Right ventricle myocardium superior (tissue), 1 donor: Measurements from ENCODE around the gene PSME2. TPM values are rescaled to one million over a fixed set of nuclear protein-coding genes. Genes with fewer than 3 reads are reported as not detected.
"Not testable (repeated sequence)": the region's sequence is repeated elsewhere in the genome, so short reads cannot be mapped to it uniquely, and the experiment has no call there.

Source experiments
- ATAC-seq: fragments of 200-7000 bp; cut with Tn5 transposase; one replicate; pipeline ENCODE4 v1.9.1; 2020; ENCODE audit warnings: mild to moderate bottlenecking; ENCODE audit not compliant: poor library complexity
- DNase-seq: peaks from one replicate; pipeline ENCODE4 v3.0.0-alpha.2; 2020
- intact Hi-C: fragments of 100-400 bp; cut with DNase I; formaldehyde crosslinking; loops from one replicate; pipeline ENCODE4 v1.11.2; 2022
- total RNA-seq: library from RNA; stranded (reverse); fragmentation: NEBNext Ultra II Directional; extraction: Animal tissue kit (Norgen Biotek cat#: 25700); gene quantifications from one replicate; pipeline ENCODE4 v1.2.1, GENCODE V29; 2021
- donor health status: DM: no; HTN: yes; CAD: no; lungs with severe emphysema.

Gene PSME2
- total RNA-seq, 1 donor from 2014 or later = 88.8 TPM

GRCh38 chr14:24123424-24124417 is 22.7 kb downstream of the PSME2 start:
- ATAC-seq (no peak), DNase-seq (no peak)
- intact Hi-C loops = no loop called here

DNA sequence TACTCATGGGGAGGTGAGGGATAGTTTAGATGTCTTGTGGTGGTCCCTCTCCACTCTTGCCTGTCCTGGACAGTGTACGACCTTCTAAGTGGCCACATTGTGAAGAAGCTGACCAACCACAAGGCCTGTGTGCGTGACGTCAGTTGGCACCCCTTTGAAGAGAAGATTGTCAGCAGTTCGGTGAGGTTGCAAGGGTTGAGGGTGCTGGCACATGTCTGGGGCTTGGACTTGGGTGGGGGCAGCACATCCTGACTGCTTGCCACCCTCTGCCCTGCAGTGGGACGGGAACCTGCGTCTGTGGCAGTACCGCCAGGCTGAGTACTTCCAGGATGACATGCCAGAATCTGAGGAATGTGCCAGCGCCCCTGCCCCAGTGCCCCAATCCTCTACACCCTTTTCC is 23.5 kb downstream of the PSME2 start:
- intact Hi-C loops = no loop called here
- DNase-seq (no peak), ATAC-seq (peak; percentile 13)

DNA sequence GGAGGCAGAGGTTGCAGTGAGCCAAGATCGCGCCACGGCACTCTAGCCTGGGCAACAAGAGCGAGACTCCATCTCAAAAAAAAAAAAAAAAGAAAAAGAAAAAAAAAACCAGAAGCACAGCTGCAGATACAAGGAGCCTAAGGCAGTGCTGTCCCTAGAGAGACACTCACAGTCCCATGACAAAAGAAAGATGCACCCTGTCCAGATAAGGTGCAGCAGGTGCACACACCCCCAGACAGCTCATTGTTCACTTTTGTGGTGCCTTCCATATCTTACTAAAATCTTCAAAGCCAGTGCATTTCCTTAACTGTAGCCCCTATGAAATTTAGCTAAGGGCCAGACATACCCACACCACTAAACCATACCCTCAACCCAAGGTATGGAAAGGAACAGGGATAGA is 24.0 kb downstream of the PSME2 start:
- no peak for ATAC-seq
- intact Hi-C loops = no loop called here
- DNase-seq = no peak

DNA sequence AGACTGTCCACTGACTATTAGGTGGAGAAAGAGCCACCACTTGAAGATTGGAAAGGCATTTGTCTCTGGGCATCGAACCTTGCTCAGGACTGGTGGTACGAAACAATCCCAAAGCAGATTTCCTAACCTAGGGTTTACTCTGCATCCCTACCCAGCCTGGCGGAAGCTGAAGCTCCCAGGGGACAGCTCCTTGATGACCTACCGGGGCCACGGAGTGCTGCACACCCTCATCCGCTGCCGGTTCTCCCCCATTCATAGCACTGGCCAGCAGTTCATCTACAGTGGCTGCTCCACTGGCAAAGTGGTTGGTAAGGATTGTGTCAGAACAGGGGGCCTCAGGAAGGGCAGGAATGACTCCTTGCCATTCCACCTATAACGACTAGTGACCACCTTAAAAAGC is 25.2 kb downstream of the PSME2 start:
- DNase-seq (no peak), ATAC-seq (no peak)
- intact Hi-C loops = no loop called here

DNA sequence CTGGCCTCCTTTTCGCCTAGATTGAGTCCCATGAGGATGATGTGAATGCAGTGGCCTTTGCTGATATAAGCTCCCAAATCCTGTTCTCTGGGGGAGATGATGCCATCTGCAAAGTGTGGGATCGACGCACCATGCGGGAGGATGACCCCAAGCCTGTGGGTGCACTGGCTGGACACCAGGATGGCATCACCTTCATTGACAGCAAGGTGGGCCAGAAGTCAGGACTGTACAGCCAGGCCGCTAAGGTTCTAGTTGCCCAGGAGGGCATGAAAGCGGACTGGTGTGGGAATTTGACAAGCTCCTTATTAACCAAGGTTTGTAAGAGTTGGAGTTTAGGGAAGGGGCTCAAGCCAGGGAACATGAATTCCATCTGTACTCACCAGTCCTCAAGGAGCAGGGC is 26.7 kb downstream of the PSME2 start:
- ATAC-seq = no peak
- intact Hi-C loops = no loop called here

DNA sequence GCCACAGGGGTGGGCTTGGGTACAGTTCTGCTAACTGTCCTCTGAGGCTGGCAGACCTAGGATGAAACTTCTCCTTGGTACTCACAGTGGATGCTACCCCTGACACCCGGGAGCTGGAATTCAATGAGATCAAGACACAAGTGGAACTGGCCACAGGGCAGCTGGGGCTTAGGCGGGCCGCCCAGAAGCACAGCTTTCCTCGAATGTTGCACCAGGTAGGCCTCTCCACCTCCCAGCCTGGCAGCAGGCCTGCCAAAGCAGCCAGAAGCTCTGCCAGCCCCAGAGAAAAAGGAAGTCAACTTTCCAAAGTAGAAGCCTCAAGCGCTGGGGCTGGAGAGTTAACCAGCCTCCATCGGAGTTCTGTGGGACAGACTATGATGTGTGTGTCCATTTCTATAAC is 29.2 kb downstream of the PSME2 start:
- DNase-seq = no peak
- ATAC-seq = no peak
- intact Hi-C loops = no loop called here

More for the DNA sequence above, 26.7 kb downstream of the PSME2 start:
- DNase-seq = no peak

GRCh38 chr14:24116128-24116814 is 30.1 kb downstream of the PSME2 start:
- DNase-seq = no peak
- intact Hi-C loops = no loop called here
- ATAC-seq = no peak

- ATAC-seq (no peak), DNase-seq (no peak)
- intact Hi-C loops = no loop called here
Measured at GRCh38 chr14:24115422-24116127, 30.8 kb downstream of the PSME2 start.

DNA sequence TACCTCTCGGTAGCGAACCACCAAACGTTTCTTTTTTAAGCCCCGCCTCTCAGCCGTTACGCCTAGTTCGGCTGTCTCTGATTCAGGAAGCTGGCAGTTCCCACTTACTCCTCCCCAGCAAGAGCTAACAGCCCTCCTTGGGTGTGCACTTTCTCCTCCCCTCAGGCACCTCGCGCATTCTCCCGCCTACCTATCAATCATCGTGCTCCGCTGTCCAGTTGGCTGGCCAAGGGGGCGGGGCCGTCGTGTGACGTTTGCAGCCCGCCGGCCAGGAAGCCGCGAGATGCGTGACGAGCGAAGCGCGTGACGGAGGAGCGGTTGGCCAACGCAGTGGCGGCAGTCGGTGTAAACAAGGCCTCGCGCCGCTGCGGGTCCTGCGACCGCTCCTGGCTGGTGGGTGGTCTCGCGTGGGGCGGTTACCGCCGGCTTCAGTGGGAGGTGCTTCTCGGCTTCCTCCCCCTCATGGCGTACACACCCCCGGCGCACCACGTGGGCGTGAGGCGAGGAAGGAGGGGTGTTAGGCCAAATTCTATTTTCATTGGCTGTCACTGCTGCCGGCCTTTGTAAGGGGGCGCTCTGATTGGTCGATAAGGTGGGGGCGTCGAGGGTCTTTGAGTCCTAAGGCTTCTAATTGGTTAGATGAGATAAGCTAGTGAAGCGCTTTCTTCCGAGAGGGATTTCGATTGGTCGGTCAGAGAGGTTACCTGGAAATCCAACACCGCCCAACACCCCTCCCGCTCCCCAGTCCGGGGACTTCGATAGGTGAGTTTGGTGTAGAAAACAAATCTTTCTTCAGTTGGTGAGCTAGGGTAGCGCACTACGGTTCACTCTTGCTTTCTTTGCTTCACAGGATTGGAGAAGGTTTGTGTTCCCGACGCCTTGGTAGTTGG is 31.6 kb downstream of the PSME2 start, which contains the start of the genes DCAF11 and NRL:
Gene DCAF11 (plus strand): TSS at position 246 of the 890 bp plus-strand sequence. CDS start 818 bp downstream, outside the sequence.
Gene NRL (minus strand): TSS at position 418 of the 890 bp plus-strand sequence. CDS start 32,101 bp downstream, outside the sequence.
- intact Hi-C loops = no loop called here
- peak; percentile 95 for ATAC-seq
- DNase-seq = peak; percentile 99

DNA sequence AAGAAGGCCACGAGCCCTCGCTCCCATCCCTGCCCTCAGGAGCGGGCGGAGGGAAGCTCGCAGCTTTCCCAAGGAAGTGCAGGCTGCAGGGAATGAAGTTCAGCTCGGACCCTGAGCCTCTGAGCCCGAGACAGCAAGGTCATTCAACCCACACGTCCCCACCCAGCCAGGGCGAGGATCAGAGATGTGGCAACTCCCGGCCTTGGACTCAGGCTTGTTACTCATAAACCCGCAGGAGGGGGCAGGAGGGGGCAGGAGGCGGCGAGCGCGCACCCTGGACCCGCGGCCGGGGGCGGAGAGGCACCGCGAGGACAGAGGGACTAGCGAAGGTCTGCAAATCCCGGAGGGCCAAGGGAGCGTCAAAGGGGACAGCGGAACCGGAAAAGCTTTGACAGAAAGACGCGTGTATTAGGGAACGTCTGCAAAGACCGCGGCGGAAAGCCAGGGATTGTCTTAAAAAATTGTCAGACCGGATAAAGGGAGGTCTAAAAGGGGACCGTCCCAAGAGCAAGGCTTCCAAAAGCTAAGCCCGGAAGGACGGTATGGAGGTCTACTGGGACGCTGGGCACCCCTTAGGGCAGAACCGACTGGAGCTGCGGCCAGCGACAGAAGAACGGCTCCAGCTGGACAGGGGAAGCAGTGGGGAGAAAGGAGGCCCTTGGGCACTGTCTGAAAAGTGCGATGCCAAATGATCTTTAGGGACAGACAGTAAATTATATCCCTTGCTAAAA is 32.4 kb downstream of the PSME2 start:
- ATAC-seq = peak; percentile 58
- intact Hi-C loops = no loop called here
- peak; percentile 90 for DNase-seq

GRCh38 chr14:24113379-24113800 is 33.0 kb downstream of the PSME2 start:
- intact Hi-C loops = no loop called here
- DNase-seq (no peak), ATAC-seq (no peak)

DNA sequence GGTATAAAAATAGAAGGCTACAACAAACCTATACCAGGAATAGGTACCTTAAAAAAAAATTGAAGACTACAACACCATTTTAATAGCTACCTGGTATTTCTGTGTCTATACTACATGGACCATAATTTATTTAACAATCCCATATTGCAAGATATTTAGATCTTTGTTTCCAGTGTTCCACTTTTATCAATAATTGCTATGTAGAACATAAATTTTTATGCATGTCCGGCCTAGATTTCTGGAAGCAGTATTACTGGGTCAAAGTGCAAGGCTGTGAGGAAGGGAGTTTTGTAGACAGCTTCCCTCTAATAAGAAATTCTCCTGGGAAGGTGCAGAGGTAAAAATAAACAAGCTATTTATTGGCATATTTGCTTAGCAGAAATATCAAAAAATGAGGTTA is 35.9 kb downstream of the PSME2 start:
- intact Hi-C loops = no loop called here
- DNase-seq (no peak), ATAC-seq (no peak)

- intact Hi-C loops = no loop called here
- ATAC-seq (no peak), DNase-seq (no peak)
Measured at GRCh38 chr14:24110060-24110459, 36.4 kb downstream of the PSME2 start.

DNA sequence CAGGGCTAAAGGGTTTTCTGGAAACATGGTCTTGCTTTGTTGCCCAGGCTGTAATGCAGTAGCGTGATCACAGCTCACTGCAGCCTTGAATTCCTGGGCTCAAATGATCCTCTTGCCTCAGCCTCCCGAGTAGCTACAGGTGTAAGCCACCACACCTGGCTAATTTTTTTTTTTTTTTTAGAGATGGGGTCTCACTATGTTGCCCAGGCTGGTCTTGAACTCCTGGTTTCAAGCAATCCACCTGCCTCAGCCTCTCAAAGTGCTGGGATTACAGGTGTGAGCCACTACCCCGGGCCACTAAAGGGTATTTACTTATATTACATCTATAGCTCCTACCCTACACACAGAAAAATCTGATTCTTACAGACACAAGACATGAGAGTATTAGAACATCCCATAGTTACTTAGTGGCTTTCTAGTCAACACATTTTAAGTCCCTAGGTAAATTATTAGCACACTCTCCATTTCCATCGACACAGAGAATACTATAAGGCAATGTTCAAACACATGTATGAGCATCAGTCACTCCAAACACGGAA is 38.0 kb downstream of the PSME2 start:
- intact Hi-C loops = loop anchor here (5.0 kb wide), 1 partner anchor 51 kb away; no protein-coding TSS in a partner anchor
- DNase-seq (no peak), ATAC-seq (no peak)

GRCh38 chr14:24106672-24107271 is 39.6 kb downstream of the PSME2 start:
- intact Hi-C loops = loop anchor here (5.0 kb wide), 1 partner anchor 49 kb away; no protein-coding TSS in a partner anchor
- DNase-seq (no peak), ATAC-seq (no peak)

GRCh38 chr14:24105609-24106239 is 40.7 kb downstream of the PSME2 start:
- intact Hi-C loops = loop anchor here (5.0 kb wide), 1 partner anchor 48 kb away; no protein-coding TSS in a partner anchor
- ATAC-seq, DNase-seq: not testable (repeated sequence)
